K562 (cell line): ENCODE measurements around the gene DNASE1L2. TPM values are rescaled to one million over a fixed set of nuclear protein-coding genes. Genes with fewer than 3 reads are reported as not detected.

ENCODE experiments used
- BRD9 ChIP-seq: fragments of 450-650 bp; IDR thresholded peaks from 2 replicates; pipeline ENCODE4 v1.6.1; 2018; ENCODE audit warnings: low read depth; ENCODE audit not compliant: partially characterized antibody
- BRF1 ChIP-seq: IDR thresholded peaks from 3 replicates; pipeline ENCODE4 v1.6.1; 2011; ENCODE audit warnings: borderline replicate concordance, mild to moderate bottlenecking; ENCODE audit not compliant: insufficient read length; ENCODE audit errors: extremely low read depth
- HMGN3 ChIP-seq: IDR thresholded peaks from 2 replicates; pipeline ENCODE4 v1.6.1; 2011; ENCODE audit warnings: borderline replicate concordance, low read depth, mild to moderate bottlenecking, mixed read lengths, low read length; ENCODE audit not compliant: insufficient read length; ENCODE audit errors: extremely low read depth
- KAT2B ChIP-seq: IDR thresholded peaks from one replicate; pipeline ENCODE4 v1.6.1; 2012; ENCODE audit warnings: low read depth, mild to moderate bottlenecking, control low read depth, inconsistent platforms, low read length, moderate library complexity
- L3MBTL2 ChIP-seq: fragments of 450-650 bp; IDR thresholded peaks from 2 replicates; pipeline ENCODE4 v1.6.1; 2016; ENCODE audit warnings: mild to moderate bottlenecking, moderate library complexity
- RAD21 ChIP-seq, 2 experiments: fragments of 250-450 bp in 1 of 2; fragments of 450-650 bp in 1 of 2; sonication (Bioruptor Pico) in 1 of 2; formaldehyde crosslinking in 1 of 2; IDR thresholded peaks in 1 of 2; conservative IDR thresholded peaks in 1 of 2; 2 replicates each; pipeline versions ENCODE4 v1.4.0 to v1.8.0; 2020 to 2022; ENCODE audit warnings: mild to moderate bottlenecking in 2 of 2, moderate library complexity in 1 of 2
- RBM39 ChIP-seq: fragments of 200-400 bp; formaldehyde crosslinking; optimal IDR thresholded peaks from 2 replicates; pipeline ENCODE3; 2018; ENCODE audit warnings: low read depth, low read length
- SMAD4 ChIP-seq: fragments of 250-450 bp; sonication (Bioruptor Pico); conservative IDR thresholded peaks from 2 replicates; pipeline ENCODE4 v1.8.0; 2021; ENCODE audit warnings: inconsistent platforms, mild to moderate bottlenecking, moderate library complexity
- SOX6 ChIP-seq: fragments of 450-650 bp; IDR thresholded peaks from 2 replicates; pipeline ENCODE4 v1.6.1; 2014; ENCODE audit warnings: mild to moderate bottlenecking
- ZBTB7A ChIP-seq: IDR thresholded peaks from 2 replicates; pipeline ENCODE4 v1.6.1; 2011; ENCODE audit warnings: low read depth, mild to moderate bottlenecking, low read length, moderate library complexity, borderline replicate concordance; ENCODE audit not compliant: control insufficient read depth
- ZEB2 ChIP-seq: fragments of 450-650 bp; IDR thresholded peaks from 2 replicates; pipeline ENCODE4 v1.6.1; 2016
- polyA plus RNA-seq, 8 experiments: library from polyadenylated mRNA; depleted of rRNA in 4 of 8; stranded (reverse) in 5 of 8; unstranded in 3 of 8; fragments of >200 nt; fragmentation: Nextera tagmentation in 2 of 8; fragmentation: Illumina TruSeq in 1 of 8; extraction: Ambion mirVana in 2 of 8; extraction: Trizol in 1 of 8; gene quantifications; 2 replicates each; pipeline versions ENCODE4 v1.2.1 to v1.2.3, GENCODE V29; 2011 to 2014; ENCODE audit warnings: inconsistent platforms in 1 of 8, missing spikeins in 1 of 8
- total RNA-seq, 7 experiments: library from RNA; depleted of rRNA in 6 of 7; stranded (reverse); fragments of >200 nt in 6 of 7; fragmentation: Illumina TruSeq in 2 of 7; extraction: Trizol in 2 of 7; gene quantifications; 2 replicates each; pipeline versions ENCODE4 v1.2.1 to v1.2.3, GENCODE V29; 2011 to 2021; ENCODE audit warnings: low replicate concordance in 1 of 7
- TF ChIP-seq, protein P1 (sequence below): IDR thresholded peaks from 3 replicates; pipeline ENCODE4 v1.6.1; 2011; ENCODE audit warnings: borderline replicate concordance, mild to moderate bottlenecking, moderate library complexity; ENCODE audit not compliant: insufficient read length; ENCODE audit errors: extremely low read depth
- TF ChIP-seq, protein P2 (sequence below): fragments of 250-450 bp; sonication (Bioruptor Pico); IDR thresholded peaks from 2 replicates; pipeline ENCODE4 v1.8.0; 2022; ENCODE audit warnings: moderate library complexity, mild to moderate bottlenecking, inconsistent platforms
- TF ChIP-seq, protein P3 (sequence below): fragments of 250-450 bp; sonication (Bioruptor Pico); IDR thresholded peaks from 2 replicates; pipeline ENCODE4 v1.8.0; 2022; ENCODE audit warnings: inconsistent platforms, mild to moderate bottlenecking, moderate library complexity, borderline replicate concordance
- TF ChIP-seq, protein P4 (sequence below), 2 experiments: fragments of 450-650 bp; IDR thresholded peaks; 2 replicates each; pipeline ENCODE4 v1.6.1; 2018; ENCODE audit warnings: mild to moderate bottlenecking in 2 of 2, low read depth in 1 of 2; ENCODE audit not compliant: partially characterized antibody in 2 of 2

The DNASE1L2 gene
- total and polyA plus RNA-seq, 9 of the 15 experiments (the other 6 are each of a cell fraction or from before 2014, with no cell fraction given), result 0.08 to 2.7 (median 1.7) TPM; not detected in 1

DNA sequence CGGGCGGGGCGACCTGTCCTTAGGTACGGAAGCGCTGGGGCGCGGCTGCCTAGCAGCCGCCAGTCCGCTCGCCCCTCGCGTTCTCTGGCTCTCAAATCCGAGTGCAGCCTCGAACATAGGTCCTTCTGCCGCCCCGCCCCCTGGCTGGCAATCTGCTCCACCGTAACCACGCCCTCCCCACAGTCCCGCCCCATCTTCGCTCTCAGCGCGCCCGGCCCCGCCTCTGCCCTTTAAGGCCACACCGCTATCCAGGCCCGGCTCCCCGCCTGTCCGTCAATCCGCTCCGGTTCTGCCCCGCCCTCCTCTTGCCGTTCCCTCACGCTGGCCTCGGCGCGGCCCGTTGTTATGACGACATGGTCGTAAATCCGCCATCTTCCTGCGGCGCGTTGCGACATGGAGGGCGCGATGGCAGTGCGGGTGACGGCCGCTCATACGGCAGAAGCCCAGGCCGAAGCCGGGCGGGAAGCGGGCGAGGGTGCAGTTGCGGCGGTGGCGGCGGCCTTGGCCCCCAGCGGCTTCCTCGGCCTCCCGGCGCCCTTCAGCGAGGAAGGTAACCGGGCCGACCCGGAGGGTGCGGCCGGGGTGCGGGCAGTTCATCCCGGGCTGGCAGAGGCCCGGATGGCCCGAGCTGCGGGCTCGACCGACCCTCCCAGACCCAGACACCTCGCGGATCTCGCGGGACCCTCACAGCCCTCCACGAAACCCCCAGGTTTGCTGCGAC lies 12.9 kb upstream of the DNASE1L2 start, which contains the start of gene E4F1 (continued):
- TF ChIP-seq, protein P1, sequence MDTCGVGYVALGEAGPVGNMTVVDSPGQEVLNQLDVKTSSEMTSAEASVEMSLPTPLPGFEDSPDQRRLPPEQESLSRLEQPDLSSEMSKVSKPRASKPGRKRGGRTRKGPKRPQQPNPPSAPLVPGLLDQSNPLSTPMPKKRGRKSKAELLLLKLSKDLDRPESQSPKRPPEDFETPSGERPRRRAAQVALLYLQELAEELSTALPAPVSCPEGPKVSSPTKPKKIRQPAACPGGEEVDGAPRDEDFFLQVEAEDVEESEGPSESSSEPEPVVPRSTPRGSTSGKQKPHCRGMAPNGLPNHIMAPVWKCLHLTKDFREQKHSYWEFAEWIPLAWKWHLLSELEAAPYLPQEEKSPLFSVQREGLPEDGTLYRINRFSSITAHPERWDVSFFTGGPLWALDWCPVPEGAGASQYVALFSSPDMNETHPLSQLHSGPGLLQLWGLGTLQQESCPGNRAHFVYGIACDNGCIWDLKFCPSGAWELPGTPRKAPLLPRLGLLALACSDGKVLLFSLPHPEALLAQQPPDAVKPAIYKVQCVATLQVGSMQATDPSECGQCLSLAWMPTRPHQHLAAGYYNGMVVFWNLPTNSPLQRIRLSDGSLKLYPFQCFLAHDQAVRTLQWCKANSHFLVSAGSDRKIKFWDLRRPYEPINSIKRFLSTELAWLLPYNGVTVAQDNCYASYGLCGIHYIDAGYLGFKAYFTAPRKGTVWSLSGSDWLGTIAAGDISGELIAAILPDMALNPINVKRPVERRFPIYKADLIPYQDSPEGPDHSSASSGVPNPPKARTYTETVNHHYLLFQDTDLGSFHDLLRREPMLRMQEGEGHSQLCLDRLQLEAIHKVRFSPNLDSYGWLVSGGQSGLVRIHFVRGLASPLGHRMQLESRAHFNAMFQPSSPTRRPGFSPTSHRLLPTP, result peak; percentile 73
- TF ChIP-seq RBM39 (no peak), HMGN3 (peak; percentile 91), SOX6 (no peak), SMAD4 (CRISPR knock-in tag) (peak; percentile 2; the same call in 1 of the 2 replicates), BRF1 (no peak), KAT2B (no peak), ZBTB7A (peak; percentile 36; the same call in 1 of the 2 replicates), L3MBTL2 (peak; percentile 56), ZEB2 (no peak), BRD9 (no peak), RAD21 (CRISPR knock-in tag; conservative IDR thresholded peaks at IDR 0.05 in 1 of 2, IDR thresholded peaks at IDR 0.05 in 1 of 2) (no peak)
- TF ChIP-seq, protein P2, sequence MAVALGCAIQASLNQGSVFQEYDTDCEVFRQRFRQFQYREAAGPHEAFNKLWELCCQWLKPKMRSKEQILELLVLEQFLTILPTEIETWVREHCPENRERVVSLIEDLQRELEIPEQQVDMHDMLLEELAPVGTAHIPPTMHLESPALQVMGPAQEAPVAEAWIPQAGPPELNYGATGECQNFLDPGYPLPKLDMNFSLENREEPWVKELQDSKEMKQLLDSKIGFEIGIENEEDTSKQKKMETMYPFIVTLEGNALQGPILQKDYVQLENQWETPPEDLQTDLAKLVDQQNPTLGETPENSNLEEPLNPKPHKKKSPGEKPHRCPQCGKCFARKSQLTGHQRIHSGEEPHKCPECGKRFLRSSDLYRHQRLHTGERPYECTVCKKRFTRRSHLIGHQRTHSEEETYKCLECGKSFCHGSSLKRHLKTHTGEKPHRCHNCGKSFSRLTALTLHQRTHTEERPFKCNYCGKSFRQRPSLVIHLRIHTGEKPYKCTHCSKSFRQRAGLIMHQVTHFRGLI (CRISPR knock-in tag), result no peak
- TF ChIP-seq, protein P3, sequence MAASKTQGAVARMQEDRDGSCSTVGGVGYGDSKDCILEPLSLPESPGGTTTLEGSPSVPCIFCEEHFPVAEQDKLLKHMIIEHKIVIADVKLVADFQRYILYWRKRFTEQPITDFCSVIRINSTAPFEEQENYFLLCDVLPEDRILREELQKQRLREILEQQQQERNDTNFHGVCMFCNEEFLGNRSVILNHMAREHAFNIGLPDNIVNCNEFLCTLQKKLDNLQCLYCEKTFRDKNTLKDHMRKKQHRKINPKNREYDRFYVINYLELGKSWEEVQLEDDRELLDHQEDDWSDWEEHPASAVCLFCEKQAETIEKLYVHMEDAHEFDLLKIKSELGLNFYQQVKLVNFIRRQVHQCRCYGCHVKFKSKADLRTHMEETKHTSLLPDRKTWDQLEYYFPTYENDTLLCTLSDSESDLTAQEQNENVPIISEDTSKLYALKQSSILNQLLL (CRISPR knock-in tag), result no peak
- TF ChIP-seq, protein P4, sequence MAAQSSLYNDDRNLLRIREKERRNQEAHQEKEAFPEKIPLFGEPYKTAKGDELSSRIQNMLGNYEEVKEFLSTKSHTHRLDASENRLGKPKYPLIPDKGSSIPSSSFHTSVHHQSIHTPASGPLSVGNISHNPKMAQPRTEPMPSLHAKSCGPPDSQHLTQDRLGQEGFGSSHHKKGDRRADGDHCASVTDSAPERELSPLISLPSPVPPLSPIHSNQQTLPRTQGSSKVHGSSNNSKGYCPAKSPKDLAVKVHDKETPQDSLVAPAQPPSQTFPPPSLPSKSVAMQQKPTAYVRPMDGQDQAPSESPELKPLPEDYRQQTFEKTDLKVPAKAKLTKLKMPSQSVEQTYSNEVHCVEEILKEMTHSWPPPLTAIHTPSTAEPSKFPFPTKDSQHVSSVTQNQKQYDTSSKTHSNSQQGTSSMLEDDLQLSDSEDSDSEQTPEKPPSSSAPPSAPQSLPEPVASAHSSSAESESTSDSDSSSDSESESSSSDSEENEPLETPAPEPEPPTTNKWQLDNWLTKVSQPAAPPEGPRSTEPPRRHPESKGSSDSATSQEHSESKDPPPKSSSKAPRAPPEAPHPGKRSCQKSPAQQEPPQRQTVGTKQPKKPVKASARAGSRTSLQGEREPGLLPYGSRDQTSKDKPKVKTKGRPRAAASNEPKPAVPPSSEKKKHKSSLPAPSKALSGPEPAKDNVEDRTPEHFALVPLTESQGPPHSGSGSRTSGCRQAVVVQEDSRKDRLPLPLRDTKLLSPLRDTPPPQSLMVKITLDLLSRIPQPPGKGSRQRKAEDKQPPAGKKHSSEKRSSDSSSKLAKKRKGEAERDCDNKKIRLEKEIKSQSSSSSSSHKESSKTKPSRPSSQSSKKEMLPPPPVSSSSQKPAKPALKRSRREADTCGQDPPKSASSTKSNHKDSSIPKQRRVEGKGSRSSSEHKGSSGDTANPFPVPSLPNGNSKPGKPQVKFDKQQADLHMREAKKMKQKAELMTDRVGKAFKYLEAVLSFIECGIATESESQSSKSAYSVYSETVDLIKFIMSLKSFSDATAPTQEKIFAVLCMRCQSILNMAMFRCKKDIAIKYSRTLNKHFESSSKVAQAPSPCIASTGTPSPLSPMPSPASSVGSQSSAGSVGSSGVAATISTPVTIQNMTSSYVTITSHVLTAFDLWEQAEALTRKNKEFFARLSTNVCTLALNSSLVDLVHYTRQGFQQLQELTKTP (IDR thresholded peaks at IDR 0.05; ENCODE audit: low read depth in 1 of 2, partially characterized antibody in 2 of 2), result no peak
